ENCODE measurements around the gene LGI1. TPM values are rescaled to one million over a fixed set of nuclear protein-coding genes. Genes with fewer than 3 reads are reported as not detected.

The LGI1 gene
- total RNA-seq, 1 donor from 2014 or later, result not detected

DNA sequence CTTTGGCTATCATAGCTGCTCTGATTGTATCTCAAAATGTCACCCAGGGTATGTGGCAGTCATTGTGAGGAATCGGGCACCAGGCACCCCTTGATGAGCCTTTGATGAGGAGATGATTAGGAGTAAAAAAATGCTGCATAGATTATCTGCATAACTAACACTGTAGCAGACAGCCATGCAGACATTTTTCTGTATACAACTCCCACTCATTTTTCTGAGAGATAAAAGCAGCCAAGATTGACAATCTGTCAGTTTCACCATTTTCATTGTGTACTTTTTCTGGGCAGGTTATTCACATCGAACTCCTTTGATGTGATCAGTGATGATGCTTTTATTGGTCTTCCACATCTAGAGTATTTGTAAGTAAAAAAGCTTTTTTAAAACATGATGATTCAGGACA is 19.4 kb downstream of the LGI1 start:
- Mint-ChIP-seq H3K4me3 (ENCODE audit: unreplicated experiment) (no peak overlapping the region), H3K9me3 (ENCODE audit: unreplicated experiment) (no peaks in the 10 kb centered on the region), H3K4me1 (ENCODE audit: unreplicated experiment) (no peaks in the 10 kb centered on the region), H3K27ac (ENCODE audit: unreplicated experiment) (no peak overlapping the region), H3K36me3 (ENCODE audit: unreplicated experiment) (no peaks in the 10 kb centered on the region), H3K27me3 (ENCODE audit: unreplicated experiment) (peaks cover 56% of the 10 kb centered on the region)
- TF ChIP-seq, protein P1, sequence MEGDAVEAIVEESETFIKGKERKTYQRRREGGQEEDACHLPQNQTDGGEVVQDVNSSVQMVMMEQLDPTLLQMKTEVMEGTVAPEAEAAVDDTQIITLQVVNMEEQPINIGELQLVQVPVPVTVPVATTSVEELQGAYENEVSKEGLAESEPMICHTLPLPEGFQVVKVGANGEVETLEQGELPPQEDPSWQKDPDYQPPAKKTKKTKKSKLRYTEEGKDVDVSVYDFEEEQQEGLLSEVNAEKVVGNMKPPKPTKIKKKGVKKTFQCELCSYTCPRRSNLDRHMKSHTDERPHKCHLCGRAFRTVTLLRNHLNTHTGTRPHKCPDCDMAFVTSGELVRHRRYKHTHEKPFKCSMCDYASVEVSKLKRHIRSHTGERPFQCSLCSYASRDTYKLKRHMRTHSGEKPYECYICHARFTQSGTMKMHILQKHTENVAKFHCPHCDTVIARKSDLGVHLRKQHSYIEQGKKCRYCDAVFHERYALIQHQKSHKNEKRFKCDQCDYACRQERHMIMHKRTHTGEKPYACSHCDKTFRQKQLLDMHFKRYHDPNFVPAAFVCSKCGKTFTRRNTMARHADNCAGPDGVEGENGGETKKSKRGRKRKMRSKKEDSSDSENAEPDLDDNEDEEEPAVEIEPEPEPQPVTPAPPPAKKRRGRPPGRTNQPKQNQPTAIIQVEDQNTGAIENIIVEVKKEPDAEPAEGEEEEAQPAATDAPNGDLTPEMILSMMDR (IDR thresholded peaks at IDR 0.05), result no peak
- no peak for DNase-seq (ENCODE audit: extremely low spot score, unreplicated experiment)

DNA sequence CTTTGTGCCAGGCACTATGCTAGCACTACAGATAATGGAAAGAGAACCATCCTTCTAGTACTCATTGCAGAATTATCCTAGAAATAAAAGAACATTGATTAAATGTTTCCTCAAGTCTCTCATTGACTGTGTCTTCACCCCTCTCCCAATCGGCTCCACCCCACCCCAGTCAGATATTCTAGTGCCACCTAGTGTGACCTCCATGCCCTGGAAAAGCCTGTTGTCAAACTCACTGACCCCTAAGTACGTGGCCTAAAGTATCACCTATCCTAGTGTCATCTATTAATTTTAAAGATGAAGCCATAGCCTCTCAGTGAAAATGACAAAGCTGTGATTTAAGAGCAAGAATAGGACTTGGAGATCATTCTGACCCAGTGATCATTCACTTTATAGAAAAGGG is 26.3 kb downstream of the LGI1 start:
- no peak for DNase-seq (ENCODE audit: extremely low spot score, unreplicated experiment)
- Mint-ChIP-seq H3K27me3 (ENCODE audit: unreplicated experiment) (peaks cover 20% of the 10 kb centered on the region), H3K4me1 (ENCODE audit: unreplicated experiment) (peaks cover 11% of the 10 kb centered on the region), H3K9me3 (ENCODE audit: unreplicated experiment) (no peaks in the 10 kb centered on the region), H3K36me3 (ENCODE audit: unreplicated experiment) (no peaks in the 10 kb centered on the region), H3K27ac (ENCODE audit: unreplicated experiment) (no peak overlapping the region), H3K4me3 (ENCODE audit: unreplicated experiment) (no peak overlapping the region)
- TF ChIP-seq, protein P1 (IDR thresholded peaks at IDR 0.05), result no peak

DNA sequence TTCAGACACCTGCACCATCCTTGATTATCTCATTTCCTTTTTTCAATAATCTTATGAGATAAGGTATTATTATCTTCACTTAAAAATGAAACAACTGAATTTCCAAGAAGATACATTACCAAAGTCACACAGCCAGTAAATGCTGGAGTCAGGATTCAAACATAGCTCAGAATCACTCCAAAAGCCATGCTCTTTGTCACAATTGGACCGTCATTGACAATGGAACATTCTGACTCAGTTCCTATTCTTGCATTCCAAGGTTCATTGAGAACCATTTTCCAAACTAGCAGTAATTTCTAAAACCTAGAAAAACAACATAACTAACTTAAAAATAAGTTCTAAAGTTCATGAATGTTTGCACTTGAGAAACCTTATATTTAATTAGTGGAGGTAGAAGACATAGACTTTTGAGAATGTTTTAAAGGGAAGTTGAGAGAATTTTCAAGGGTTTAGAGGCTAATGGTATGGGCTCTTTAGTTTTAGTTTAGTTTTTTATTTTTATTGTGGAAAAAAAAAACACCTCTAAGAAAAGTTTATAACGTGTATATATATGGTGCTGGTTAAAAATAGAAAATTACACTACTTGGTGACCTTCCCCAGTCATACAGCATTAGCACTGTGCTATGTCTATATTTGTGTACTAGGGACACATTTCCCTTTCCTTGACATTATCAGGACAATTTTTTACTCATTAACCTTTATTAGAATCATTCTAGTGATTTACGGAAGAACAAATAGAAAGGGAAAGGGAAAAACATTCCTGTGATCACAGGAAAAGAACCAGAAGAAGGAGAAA is 30.9 kb downstream of the LGI1 start:
- Mint-ChIP-seq H3K4me1 (ENCODE audit: unreplicated experiment) (peaks cover 20% of the 10 kb centered on the region), H3K27ac (ENCODE audit: unreplicated experiment) (no peak overlapping the region), H3K9me3 (ENCODE audit: unreplicated experiment) (no peaks in the 10 kb centered on the region), H3K4me3 (ENCODE audit: unreplicated experiment) (no peak overlapping the region), H3K27me3 (ENCODE audit: unreplicated experiment) (peaks cover 28% of the 10 kb centered on the region), H3K36me3 (ENCODE audit: unreplicated experiment) (no peaks in the 10 kb centered on the region)
- TF ChIP-seq, protein P1 (IDR thresholded peaks at IDR 0.05), result no peak
- DNase-seq (ENCODE audit: extremely low spot score, unreplicated experiment), result no peak

DNA sequence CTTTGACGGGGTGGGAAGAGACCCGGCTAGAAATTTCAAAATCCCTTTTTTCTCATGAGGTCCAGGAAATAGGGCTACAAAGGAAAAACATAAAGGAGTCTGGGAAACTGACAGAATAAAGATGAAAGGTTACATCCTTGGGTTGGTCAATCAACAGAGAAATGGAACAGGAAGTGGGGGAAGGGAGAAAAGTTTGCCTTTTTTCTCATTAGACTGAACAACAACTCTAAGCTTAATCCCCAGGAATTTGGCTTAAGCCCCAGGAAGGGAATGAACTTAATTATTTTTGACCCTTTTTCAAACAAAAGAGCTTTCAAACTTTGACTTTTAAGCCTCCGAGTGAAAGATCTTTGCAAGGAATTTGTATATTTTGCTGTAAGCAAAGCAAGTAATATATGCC is 32.7 kb downstream of the LGI1 start:
- no peak overlapping the region for H3K4me3 Mint-ChIP-seq (ENCODE audit: unreplicated experiment)
- H3K27me3 Mint-ChIP-seq (ENCODE audit: unreplicated experiment), result peaks cover 28% of the 10 kb centered on the region
- no peaks in the 10 kb centered on the region for H3K36me3 Mint-ChIP-seq (ENCODE audit: unreplicated experiment)
- no peak overlapping the region for H3K27ac Mint-ChIP-seq (ENCODE audit: unreplicated experiment)
- no peak for DNase-seq (ENCODE audit: extremely low spot score, unreplicated experiment)
- H3K9me3 Mint-ChIP-seq (ENCODE audit: unreplicated experiment), result no peaks in the 10 kb centered on the region
- TF ChIP-seq, protein P1 (IDR thresholded peaks at IDR 0.05), result no peak
- peaks cover 14% of the 10 kb centered on the region for H3K4me1 Mint-ChIP-seq (ENCODE audit: unreplicated experiment)

DNA sequence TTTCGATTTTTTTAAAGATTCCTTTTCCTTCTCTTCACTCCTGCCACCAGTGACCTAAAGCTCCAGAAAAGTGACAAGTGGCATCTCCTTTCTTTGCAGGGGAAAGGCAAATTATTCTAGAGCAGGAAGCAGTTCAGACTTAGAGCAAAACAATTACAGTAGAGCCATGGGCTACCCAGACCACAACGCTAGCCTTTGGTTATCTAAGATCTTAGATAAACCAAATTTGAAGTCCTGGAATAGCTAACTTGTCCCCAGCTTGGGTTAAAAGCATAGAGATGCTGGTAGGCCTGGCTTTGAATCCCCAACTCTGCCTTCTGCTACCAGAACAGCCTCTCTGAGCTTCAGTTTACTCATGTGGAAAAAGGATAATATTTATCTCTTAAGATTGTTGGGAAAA is 38.4 kb downstream of the LGI1 start:
- Mint-ChIP-seq H3K4me1 (ENCODE audit: unreplicated experiment) (peaks cover 7% of the 10 kb centered on the region), H3K27ac (ENCODE audit: unreplicated experiment) (no peak overlapping the region), H3K4me3 (ENCODE audit: unreplicated experiment) (no peak overlapping the region), H3K27me3 (ENCODE audit: unreplicated experiment) (peaks cover 19% of the 10 kb centered on the region), H3K9me3 (ENCODE audit: unreplicated experiment) (no peaks in the 10 kb centered on the region), H3K36me3 (ENCODE audit: unreplicated experiment) (peaks cover 2% of the 10 kb centered on the region)
- TF ChIP-seq, protein P1 (IDR thresholded peaks at IDR 0.05), result no peak
- no peak for DNase-seq (ENCODE audit: extremely low spot score, unreplicated experiment)

Data from osteocyte (in vitro differentiated cells).